Nephron (organoid): ENCODE measurements around the gene NIN.

Source experiments
- H3K27ac Mint-ChIP-seq, 3 experiments: 2 replicates each; pipeline ENCODE4 v1.8.0; 2020; ENCODE audit warnings: mixed read lengths in 3 of 3, mild to moderate bottlenecking in 2 of 3, moderate library complexity in 1 of 3
- H3K27me3 Mint-ChIP-seq: 2 replicates; pipeline ENCODE4 v1.8.0; 2021; ENCODE audit warnings: low read depth, mild to moderate bottlenecking, moderate library complexity, mixed read lengths
- H3K36me3 Mint-ChIP-seq: 2 replicates; pipeline ENCODE4 v1.8.0; 2020; ENCODE audit warnings: low read depth, mixed read lengths
- H3K4me1 Mint-ChIP-seq: 2 replicates; pipeline ENCODE4 v1.8.0; 2020; ENCODE audit warnings: mixed read lengths
- H3K4me3 Mint-ChIP-seq, 3 experiments: 2 replicates each; pipeline ENCODE4 v1.8.0; 2020; ENCODE audit warnings: mild to moderate bottlenecking in 3 of 3, mixed read lengths in 3 of 3, moderate library complexity in 2 of 3
- H3K9me3 Mint-ChIP-seq: 2 replicates; pipeline ENCODE4 v1.8.0; 2020; ENCODE audit warnings: mixed read lengths
- TF ChIP-seq, protein P1 (sequence below), 3 experiments: fragments of 200-600 bp; sonication (generic); IDR thresholded peaks; one replicate each; pipeline ENCODE4 v1.5.0; 2021; ENCODE audit warnings: antibody characterized with exemption in 3 of 3; ENCODE audit not compliant: unreplicated experiment in 3 of 3

The NIN gene

GRCh38 chr14:50676814-50677516 lies 154.0 kb downstream of the NIN start:
- peak overlapping the region in 1 of 3 experiments; percentile 17 for H3K27ac Mint-ChIP-seq
- H3K9me3 Mint-ChIP-seq: peaks cover 5% of the 10 kb centered on the region
- no peaks in the 10 kb centered on the region for H3K36me3 Mint-ChIP-seq
- no peaks in the 10 kb centered on the region for H3K4me1 Mint-ChIP-seq
- TF ChIP-seq, protein P1, sequence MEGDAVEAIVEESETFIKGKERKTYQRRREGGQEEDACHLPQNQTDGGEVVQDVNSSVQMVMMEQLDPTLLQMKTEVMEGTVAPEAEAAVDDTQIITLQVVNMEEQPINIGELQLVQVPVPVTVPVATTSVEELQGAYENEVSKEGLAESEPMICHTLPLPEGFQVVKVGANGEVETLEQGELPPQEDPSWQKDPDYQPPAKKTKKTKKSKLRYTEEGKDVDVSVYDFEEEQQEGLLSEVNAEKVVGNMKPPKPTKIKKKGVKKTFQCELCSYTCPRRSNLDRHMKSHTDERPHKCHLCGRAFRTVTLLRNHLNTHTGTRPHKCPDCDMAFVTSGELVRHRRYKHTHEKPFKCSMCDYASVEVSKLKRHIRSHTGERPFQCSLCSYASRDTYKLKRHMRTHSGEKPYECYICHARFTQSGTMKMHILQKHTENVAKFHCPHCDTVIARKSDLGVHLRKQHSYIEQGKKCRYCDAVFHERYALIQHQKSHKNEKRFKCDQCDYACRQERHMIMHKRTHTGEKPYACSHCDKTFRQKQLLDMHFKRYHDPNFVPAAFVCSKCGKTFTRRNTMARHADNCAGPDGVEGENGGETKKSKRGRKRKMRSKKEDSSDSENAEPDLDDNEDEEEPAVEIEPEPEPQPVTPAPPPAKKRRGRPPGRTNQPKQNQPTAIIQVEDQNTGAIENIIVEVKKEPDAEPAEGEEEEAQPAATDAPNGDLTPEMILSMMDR (IDR thresholded peaks at IDR 0.05; ENCODE audit: unreplicated experiment in 3 of 3): no peak
- H3K4me3 Mint-ChIP-seq: no peak overlapping the region
- no peaks in the 10 kb centered on the region for H3K27me3 Mint-ChIP-seq

- H3K27me3 Mint-ChIP-seq: no peaks in the 10 kb centered on the region
- TF ChIP-seq, protein P1 (IDR thresholded peaks at IDR 0.05; ENCODE audit: unreplicated experiment in 3 of 3): no peak
- H3K4me1 Mint-ChIP-seq: no peaks in the 10 kb centered on the region
- H3K36me3 Mint-ChIP-seq: no peaks in the 10 kb centered on the region
- H3K27ac Mint-ChIP-seq: peak overlapping the region in 1 of 3 experiments; percentile 51
- H3K4me3 Mint-ChIP-seq: no peak overlapping the region
- peaks cover under 1% of the 10 kb centered on the region for H3K9me3 Mint-ChIP-seq
Observed at GRCh38 chr14:50675597-50675996, 155.4 kb downstream of the NIN start.

- no peaks in the 10 kb centered on the region for H3K9me3 Mint-ChIP-seq
- TF ChIP-seq, protein P1 (IDR thresholded peaks at IDR 0.05; ENCODE audit: unreplicated experiment in 3 of 3): no peak
- no peaks in the 10 kb centered on the region for H3K27me3 Mint-ChIP-seq
- H3K27ac Mint-ChIP-seq: peak overlapping the region in 1 of 3 experiments; percentile 57
- H3K36me3 Mint-ChIP-seq: no peaks in the 10 kb centered on the region
- peaks cover 14% of the 10 kb centered on the region for H3K4me1 Mint-ChIP-seq
- H3K4me3 Mint-ChIP-seq: no peak overlapping the region
Observed at GRCh38 chr14:50670866-50671256, 160.1 kb downstream of the NIN start.

DNA sequence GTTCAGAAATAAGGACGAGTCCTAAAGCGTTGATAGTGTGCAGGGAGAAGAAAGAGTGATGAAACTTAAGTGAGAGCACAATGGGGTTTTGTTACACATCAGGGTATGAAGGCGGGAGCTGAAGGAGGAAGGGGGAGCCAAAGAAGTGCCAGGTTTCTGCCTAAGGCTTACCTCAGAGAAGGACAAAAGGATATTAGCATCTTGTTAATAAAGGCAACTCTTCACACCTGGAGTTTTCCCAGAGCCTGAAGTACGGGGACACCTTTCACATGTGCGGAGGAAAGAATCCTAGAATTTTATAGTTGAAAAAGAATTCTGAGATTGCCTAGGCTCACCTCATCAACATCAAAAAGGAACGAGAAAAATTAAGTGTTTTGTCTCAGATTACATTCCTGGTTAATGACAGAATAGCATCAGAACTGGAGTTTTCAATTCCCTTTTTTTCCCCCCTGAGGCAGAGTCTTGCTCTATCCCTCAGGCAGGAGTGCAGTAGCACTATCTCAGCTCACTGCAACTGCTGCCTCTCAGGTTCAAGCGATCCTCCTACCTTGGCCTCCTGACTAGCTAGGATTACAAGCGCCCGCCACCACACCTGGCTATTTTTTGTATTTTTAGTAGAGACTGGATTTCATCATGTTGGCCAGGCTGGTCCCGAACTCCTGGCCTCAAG lies 160.6 kb downstream of the NIN start:
- Mint-ChIP-seq H3K4me1 (peaks cover 14% of the 10 kb centered on the region), H3K27ac (peak overlapping the region in 1 of 3 experiments; percentile 57), H3K4me3 (no peak overlapping the region), H3K36me3 (no peaks in the 10 kb centered on the region), H3K9me3 (no peaks in the 10 kb centered on the region), H3K27me3 (no peaks in the 10 kb centered on the region)
- TF ChIP-seq, protein P1 (IDR thresholded peaks at IDR 0.05; ENCODE audit: unreplicated experiment in 3 of 3): no peak
